CD4-positive, alpha-beta T cell (primary cell): Measurements from ENCODE around the gene TESMIN. TPM values are rescaled to one million over a fixed set of nuclear protein-coding genes. Genes with fewer than 3 reads are reported as not detected.

Experiments used
- ATAC-seq: fragments of 200-7000 bp; cut with Tn5 transposase; one replicate; pipeline ENCODE4 v1.10.0; 2022; ENCODE audit warnings: mild to moderate bottlenecking; ENCODE audit not compliant: poor library complexity
- CTCF ChIA-PET: fragments of 350-600 bp; sonication (Branson Sonifier 250); formaldehyde crosslinking; loops from one replicate; lab custom pipeline; 2021; ENCODE audit warnings: antibody characterized with exemption, inconsistent platforms; lab: Charles Lee
- POLR2A ChIA-PET: fragments of 350-600 bp; sonication (Branson Sonifier 250); formaldehyde crosslinking; loops from one replicate; lab custom pipeline; 2021; ENCODE audit warnings: antibody characterized with exemption, inconsistent platforms; lab: Charles Lee
- DNase-seq, 14 experiments: peaks; one replicate each; pipeline ENCODE4 v3.0.0-alpha.2; 2013 to 2020; ENCODE audit warnings: mixed read lengths in 2 of 14
- H3K27ac ChIP-seq, 2 donors: one replicate each; pipeline versions ENCODE4 v1.5.1 to v1.7.0; 2013; ENCODE audit warnings: low read length in 2 of 2, low read depth in 1 of 2, mild to moderate bottlenecking in 1 of 2
- H3K27me3 ChIP-seq, 2 experiments: 1 replicate in 1 of 2; 2 replicates in 1 of 2; pipeline versions ENCODE4 v1.6.1 to v1.7.0; 2013; ENCODE audit warnings: low read length in 2 of 2, control low read depth in 1 of 2, mild to moderate bottlenecking in 1 of 2, moderate library complexity in 1 of 2; ENCODE audit not compliant: insufficient read depth in 2 of 2, control insufficient read depth in 1 of 2
- H3K36me3 ChIP-seq: one replicate; pipeline ENCODE4 v1.6.1; 2013; ENCODE audit warnings: low read length, control low read depth; ENCODE audit not compliant: insufficient read depth
- H3K4me1 ChIP-seq: one replicate; pipeline ENCODE4 v1.6.1; 2013; ENCODE audit warnings: low read length, control low read depth; ENCODE audit not compliant: insufficient read depth
- H3K4me3 ChIP-seq: one replicate; pipeline ENCODE4 v1.5.1; 2013; ENCODE audit warnings: mild to moderate bottlenecking, low read length, moderate library complexity
- H3K9me3 ChIP-seq, 2 experiments: 1 replicate in 1 of 2; 2 replicates in 1 of 2; pipeline versions ENCODE4 v1.6.1 to v1.7.0; 2013; ENCODE audit warnings: low read length in 2 of 2, mild to moderate bottlenecking in 2 of 2, control low read depth in 1 of 2, moderate library complexity in 1 of 2; ENCODE audit not compliant: control insufficient read depth in 1 of 2, insufficient read depth in 1 of 2
- H3K27ac Mint-ChIP-seq: one replicate; pipeline ENCODE4 v1.8.0; 2020; ENCODE audit warnings: mixed read lengths
- H3K27me3 Mint-ChIP-seq: one replicate; pipeline ENCODE4 v1.8.0; 2021; ENCODE audit warnings: mixed read lengths
- H3K36me3 Mint-ChIP-seq: one replicate; pipeline ENCODE4 v1.8.0; 2021; ENCODE audit warnings: low read depth, mixed read lengths
- H3K4me1 Mint-ChIP-seq: one replicate; pipeline ENCODE4 v1.8.0; 2021; ENCODE audit warnings: low read depth, mixed read lengths
- H3K4me3 Mint-ChIP-seq: one replicate; pipeline ENCODE4 v1.8.0; 2020; ENCODE audit warnings: mild to moderate bottlenecking, mixed read lengths
- H3K9me3 Mint-ChIP-seq: one replicate; pipeline ENCODE4 v1.8.0; 2020; ENCODE audit warnings: mixed read lengths
- CTCF ChIP-seq: fragments of 200-600 bp; IDR thresholded peaks from one replicate; pipeline ENCODE4 v1.8.0; 2022; ENCODE audit warnings: antibody characterized with exemption, mild to moderate bottlenecking
- intact Hi-C, 2 experiments: fragments of 100-400 bp; cut with DNase I in 1 of 2; cut with micrococcal nuclease in 1 of 2; formaldehyde crosslinking; loops; one replicate each; pipeline versions ENCODE4 v1.15.1 to v1.9.0; 2023 to 2025; cut with DNase I, micrococcal nuclease
- total RNA-seq, 174 experiments: library from RNA in 2 of 174; stranded (reverse) in 2 of 174; gene quantifications; one replicate each; pipeline ENCODE4 v1.2.3 and lab custom pipeline; 2021 to 2026

TESMIN gene
- total RNA-seq, 2 experiments from 2014 or later = 3.7 to 4.3 TPM

GRCh38 chr11:68704887-68705286 lies 46.4 kb downstream of the TESMIN start:
- H3K27ac ChIP-seq = no peak overlapping the region
- H3K27me3 Mint-ChIP-seq = peaks cover 15% of the 10 kb centered on the region
- no peak overlapping the region for H3K4me3 ChIP-seq
- CTCF ChIA-PET = no interaction called here
- intact Hi-C loops = no loop called here
- DNase-seq (no peak), ATAC-seq (no peak)
- TF ChIP-seq CTCF = no peak
- no peaks in the 10 kb centered on the region for H3K27me3 ChIP-seq
- H3K4me1 Mint-ChIP-seq = no peaks in the 10 kb centered on the region
- H3K4me1 ChIP-seq = no peaks in the 10 kb centered on the region
- H3K36me3 ChIP-seq = no peaks in the 10 kb centered on the region
- H3K36me3 Mint-ChIP-seq = no peaks in the 10 kb centered on the region
- H3K9me3 ChIP-seq = no peaks in the 10 kb centered on the region
- H3K4me3 Mint-ChIP-seq = no peak overlapping the region
- H3K27ac Mint-ChIP-seq = no peak overlapping the region
- H3K9me3 Mint-ChIP-seq = no peaks in the 10 kb centered on the region
- POLR2A ChIA-PET = no interaction called here

DNA sequence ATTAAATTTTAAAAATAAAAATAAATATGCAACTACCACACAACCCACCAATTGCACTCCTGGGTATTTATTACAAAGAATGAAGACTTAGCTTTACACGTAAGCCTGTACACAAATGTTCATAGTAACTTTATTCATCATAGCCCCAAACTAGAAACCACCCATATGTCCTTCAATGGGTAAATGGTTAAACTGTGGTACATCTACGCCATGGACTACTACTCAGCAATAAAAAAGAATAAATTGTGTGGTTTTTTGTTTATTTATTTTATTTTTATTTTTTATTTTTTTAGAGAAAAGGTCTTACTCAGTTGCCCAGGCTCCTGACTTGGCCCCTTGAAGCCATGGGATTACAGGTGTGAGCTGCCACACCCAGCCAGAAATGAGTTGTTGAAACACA lies 52.3 kb downstream of the TESMIN start:
- intact Hi-C loops = no loop called here
- Mint-ChIP-seq H3K9me3 (peaks cover 5% of the 10 kb centered on the region), H3K4me3 (no peak overlapping the region), H3K27me3 (peaks cover 19% of the 10 kb centered on the region), H3K4me1 (no peaks in the 10 kb centered on the region), H3K36me3 (no peaks in the 10 kb centered on the region), H3K27ac (no peak overlapping the region)
- ATAC-seq = no peak
- Histone ChIP-seq H3K36me3 (no peaks in the 10 kb centered on the region), H3K27me3 (peaks cover 5 to 8% of the 10 kb centered on the region in 2 experiments), H3K4me1 (no peaks in the 10 kb centered on the region), H3K27ac (no peak overlapping the region), H3K4me3 (no peak overlapping the region), H3K9me3 (peaks cover 7 to 10% of the 10 kb centered on the region in 2 experiments)
- no peak for DNase-seq
- no peak for TF ChIP-seq CTCF
- ChIA-PET CTCF (no interaction called here), POLR2A (no interaction called here)

- Histone ChIP-seq H3K27ac (no peak overlapping the region), H3K4me1 (peaks cover 7% of the 10 kb centered on the region), H3K4me3 (no peak overlapping the region), H3K9me3 (peaks cover 7 to 10% of the 10 kb centered on the region in 2 experiments), H3K36me3 (no peaks in the 10 kb centered on the region), H3K27me3 (peaks cover 5 to 8% of the 10 kb centered on the region in 2 experiments)
- no peak for ATAC-seq
- CTCF ChIA-PET = no interaction called here
- intact Hi-C loops = no loop called here
- H3K4me3 Mint-ChIP-seq = no peak overlapping the region
- peaks cover 10% of the 10 kb centered on the region for H3K4me1 Mint-ChIP-seq
- no peaks in the 10 kb centered on the region for H3K36me3 Mint-ChIP-seq
- H3K9me3 Mint-ChIP-seq = peaks cover 5% of the 10 kb centered on the region
- TF ChIP-seq CTCF = no peak
- no peak for DNase-seq
- POLR2A ChIA-PET = interaction anchor here (0.7 kb wide), 1 partner anchor 808 kb away, joined by 3 read pairs; no protein-coding TSS in a partner anchor
- peaks cover 9% of the 10 kb centered on the region for H3K27me3 Mint-ChIP-seq
- H3K27ac Mint-ChIP-seq = no peak overlapping the region
Measured at GRCh38 chr11:68695531-68695930, 55.8 kb downstream of the TESMIN start.
